Muscle layer of duodenum (tissue), 2 donors: ENCODE data around the gene JMJD7.
A peak's percentile ranks its signal among the peaks of the same experiment; 100 is the strongest.

ENCODE experiments used
- H3K27ac ChIP-seq: one replicate; pipeline ENCODE4 v1.7.0; 2013; ENCODE audit warnings: mild to moderate bottlenecking, low read length
- H3K27me3 ChIP-seq: one replicate; pipeline ENCODE4 v1.7.0; 2013; ENCODE audit warnings: low read depth, mild to moderate bottlenecking, control low read depth, low read length
- H3K36me3 ChIP-seq, 2 donors: one replicate each; pipeline ENCODE4 v1.7.0; 2013; ENCODE audit warnings: low read length in 2 of 2, control low read depth in 1 of 2, mild to moderate bottlenecking in 1 of 2; ENCODE audit not compliant: insufficient read depth in 2 of 2, control insufficient read depth in 1 of 2
- H3K4me1 ChIP-seq, 2 donors: one replicate each; pipeline ENCODE4 v1.7.0; 2013; ENCODE audit warnings: low read length in 2 of 2, mild to moderate bottlenecking in 2 of 2, control low read depth in 1 of 2, moderate library complexity in 1 of 2; ENCODE audit not compliant: insufficient read depth in 2 of 2, control insufficient read depth in 1 of 2
- H3K4me3 ChIP-seq, 2 donors: one replicate each; pipeline ENCODE4 v1.7.0; 2013; ENCODE audit warnings: low read length in 2 of 2, low read depth in 1 of 2, mild to moderate bottlenecking in 1 of 2
- H3K9me3 ChIP-seq, 2 donors: one replicate each; pipeline ENCODE4 v1.7.0; 2013; ENCODE audit warnings: low read length in 2 of 2, control low read depth in 1 of 2, mild to moderate bottlenecking in 1 of 2; ENCODE audit not compliant: control insufficient read depth in 1 of 2
- donor health status: healthy.

The JMJD7 gene

GRCh38 chr15:41790756-41791546 is 36.9 kb upstream of the JMJD7 start:
- Histone ChIP-seq H3K27ac (no peak overlapping the region), H3K9me3 (no peaks in the 10 kb centered on the region), H3K4me3 (no peak overlapping the region), H3K4me1 (peaks cover 31 to 43% of the 10 kb centered on the region in 2 donors), H3K36me3 (no peaks in the 10 kb centered on the region), H3K27me3 (no peaks in the 10 kb centered on the region)

GRCh38 chr15:41791547-41791937 is 36.4 kb upstream of the JMJD7 start:
- Histone ChIP-seq H3K27ac (no peak overlapping the region), H3K4me1 (peaks cover 37 to 48% of the 10 kb centered on the region in 2 donors)

GRCh38 chr15:41792000-41792637 is 35.8 kb upstream of the JMJD7 start:
- H3K4me1 ChIP-seq: peaks cover 37 to 54% of the 10 kb centered on the region in 2 donors
- no peak overlapping the region for H3K27ac ChIP-seq
- no peak overlapping the region for H3K4me3 ChIP-seq
- H3K36me3 ChIP-seq: no peaks in the 10 kb centered on the region
- H3K9me3 ChIP-seq: no peaks in the 10 kb centered on the region
- no peaks in the 10 kb centered on the region for H3K27me3 ChIP-seq

More at GRCh38 chr15:41791547-41791937, 36.4 kb upstream of the JMJD7 start:
- Histone ChIP-seq H3K27me3 (no peaks in the 10 kb centered on the region), H3K9me3 (no peaks in the 10 kb centered on the region), H3K4me3 (no peak overlapping the region), H3K36me3 (no peaks in the 10 kb centered on the region)

- Histone ChIP-seq H3K4me3 (no peak overlapping the region), H3K27ac (no peak overlapping the region), H3K36me3 (no peaks in the 10 kb centered on the region), H3K9me3 (no peaks in the 10 kb centered on the region), H3K4me1 (peaks cover 27 to 53% of the 10 kb centered on the region in 2 donors), H3K27me3 (no peaks in the 10 kb centered on the region)
These were observed 33.8 kb upstream of the JMJD7 start for GRCh38 chr15:41794081-41794480.

GRCh38 chr15:41795996-41796856 is 31.7 kb upstream of the JMJD7 start:
- no peaks in the 10 kb centered on the region for H3K27me3 ChIP-seq
- H3K9me3 ChIP-seq: no peaks in the 10 kb centered on the region
- no peak overlapping the region for H3K27ac ChIP-seq
- H3K36me3 ChIP-seq: peaks cover 0 to 5% of the 10 kb centered on the region in 2 donors
- peaks cover 8 to 34% of the 10 kb centered on the region in 2 donors for H3K4me1 ChIP-seq
- no peak overlapping the region for H3K4me3 ChIP-seq

- no peaks in the 10 kb centered on the region for H3K27me3 ChIP-seq
- no peak overlapping the region for H3K4me3 ChIP-seq
- peaks cover 8 to 24% of the 10 kb centered on the region in 2 donors for H3K4me1 ChIP-seq
- H3K36me3 ChIP-seq: peaks cover 0 to 10% of the 10 kb centered on the region in 2 donors
- H3K27ac ChIP-seq: no peak overlapping the region
- H3K9me3 ChIP-seq: no peaks in the 10 kb centered on the region
These were observed 30.5 kb upstream of the JMJD7 start for GRCh38 chr15:41797201-41797944.

GRCh38 chr15:41798607-41799487 is 29.0 kb upstream of the JMJD7 start:
- Histone ChIP-seq H3K4me1 (peaks cover 8 to 24% of the 10 kb centered on the region in 2 donors), H3K27ac (peak overlapping the region; percentile 6)

GRCh38 chr15:41799488-41799805 is 28.4 kb upstream of the JMJD7 start:
- H3K27ac ChIP-seq: no peak overlapping the region

More at GRCh38 chr15:41798607-41799487, 29.0 kb upstream of the JMJD7 start:
- no peaks in the 10 kb centered on the region for H3K27me3 ChIP-seq
- H3K4me3 ChIP-seq: no peak overlapping the region
- no peaks in the 10 kb centered on the region for H3K9me3 ChIP-seq
- peaks cover 0 to 10% of the 10 kb centered on the region in 2 donors for H3K36me3 ChIP-seq

GRCh38 chr15:41801185-41801584 is 26.7 kb upstream of the JMJD7 start:
- Histone ChIP-seq H3K27ac (no peak overlapping the region), H3K4me1 (peaks cover 4 to 42% of the 10 kb centered on the region in 2 donors), H3K36me3 (peaks cover 0 to 10% of the 10 kb centered on the region in 2 donors), H3K4me3 (no peak overlapping the region), H3K9me3 (no peaks in the 10 kb centered on the region), H3K27me3 (no peaks in the 10 kb centered on the region)

More at GRCh38 chr15:41799488-41799805, 28.4 kb upstream of the JMJD7 start:
- Histone ChIP-seq H3K4me3 (no peak overlapping the region), H3K9me3 (no peaks in the 10 kb centered on the region), H3K27me3 (no peaks in the 10 kb centered on the region), H3K4me1 (peaks cover 8 to 30% of the 10 kb centered on the region in 2 donors), H3K36me3 (peaks cover 0 to 10% of the 10 kb centered on the region in 2 donors)

GRCh38 chr15:41801850-41802455 is 25.9 kb upstream of the JMJD7 start:
- no peaks in the 10 kb centered on the region for H3K27me3 ChIP-seq
- no peak overlapping the region for H3K27ac ChIP-seq
- H3K4me1 ChIP-seq: peaks cover 0 to 41% of the 10 kb centered on the region in 2 donors
- no peak overlapping the region for H3K4me3 ChIP-seq
- peaks cover 0 to 10% of the 10 kb centered on the region in 2 donors for H3K36me3 ChIP-seq
- H3K9me3 ChIP-seq: no peaks in the 10 kb centered on the region
